GM19025 (cell line): ENCODE results near the gene SPOP.

ENCODE experiments used
- ATAC-seq: cut with Tn5 transposase; IDR thresholded peaks from one replicate; pipeline ENCODE4 v1.9.1; 2021; ENCODE audit warnings: mild to moderate bottlenecking, low read depth, moderate library complexity; ENCODE audit not compliant: unreplicated experiment

Gene SPOP

GRCh38 chr17:49618028-49618611, 59.8 kb downstream of the SPOP start:
- no peak for ATAC-seq

- no peak for ATAC-seq
These were observed 61.2 kb downstream of the SPOP start for GRCh38 chr17:49616601-49617131.

- ATAC-seq, result no peak
These were observed 61.8 kb downstream of the SPOP start for GRCh38 chr17:49616086-49616485.

GRCh38 chr17:49613182-49613800, 64.6 kb downstream of the SPOP start:
- ATAC-seq, result no peak

- no peak for ATAC-seq
These were observed 65.2 kb downstream of the SPOP start for GRCh38 chr17:49612726-49613125.

- no peak for ATAC-seq
These were observed 66.9 kb downstream of the SPOP start for GRCh38 chr17:49610883-49611584.

GRCh38 chr17:49604314-49604869, 73.5 kb downstream of the SPOP start:
- no peak for ATAC-seq

GRCh38 chr17:49603720-49604119, 74.2 kb downstream of the SPOP start:
- ATAC-seq, result no peak

GRCh38 chr17:49603238-49603637, 74.7 kb downstream of the SPOP start:
- no peak for ATAC-seq

- ATAC-seq, result no peak
These were observed 75.1 kb downstream of the SPOP start for GRCh38 chr17:49602783-49603182.

- ATAC-seq, result no peak
These were observed 76.9 kb downstream of the SPOP start for GRCh38 chr17:49600949-49601348.

GRCh38 chr17:49598918-49599317, 79.0 kb downstream of the SPOP start:
- ATAC-seq, result no peak

- ATAC-seq, result no peak
These were observed 79.8 kb downstream of the SPOP start for GRCh38 chr17:49597928-49598655.

GRCh38 chr17:49597436-49597835, 80.5 kb downstream of the SPOP start:
- ATAC-seq, result no peak

- ATAC-seq, result no peak
These were observed 81.2 kb downstream of the SPOP start for GRCh38 chr17:49596613-49597244.

- no peak for ATAC-seq
These were observed 81.9 kb downstream of the SPOP start for GRCh38 chr17:49595980-49596379.

- ATAC-seq, result no peak
These were observed 82.6 kb downstream of the SPOP start for GRCh38 chr17:49595328-49595727.

GRCh38 chr17:49592263-49592662, 85.6 kb downstream of the SPOP start:
- ATAC-seq, result no peak

- ATAC-seq, result no peak
These were observed 87.0 kb downstream of the SPOP start for GRCh38 chr17:49590874-49591273.

- ATAC-seq, result no peak
These were observed 88.3 kb downstream of the SPOP start for GRCh38 chr17:49589577-49589927.
